ENCODE data around the gene TMEM119.
"Not testable (repeated sequence)": the region's sequence is repeated elsewhere in the genome, so short reads cannot be mapped to it uniquely, and the experiment has no call there.

TMEM119 gene

GRCh38 chr12:108635201-108635996 is 37.5 kb upstream of the TMEM119 start:
- in situ Hi-C loops (cut with MboI; ENCODE audit: low sequenced_read_pairs), result no loop called here

DNA sequence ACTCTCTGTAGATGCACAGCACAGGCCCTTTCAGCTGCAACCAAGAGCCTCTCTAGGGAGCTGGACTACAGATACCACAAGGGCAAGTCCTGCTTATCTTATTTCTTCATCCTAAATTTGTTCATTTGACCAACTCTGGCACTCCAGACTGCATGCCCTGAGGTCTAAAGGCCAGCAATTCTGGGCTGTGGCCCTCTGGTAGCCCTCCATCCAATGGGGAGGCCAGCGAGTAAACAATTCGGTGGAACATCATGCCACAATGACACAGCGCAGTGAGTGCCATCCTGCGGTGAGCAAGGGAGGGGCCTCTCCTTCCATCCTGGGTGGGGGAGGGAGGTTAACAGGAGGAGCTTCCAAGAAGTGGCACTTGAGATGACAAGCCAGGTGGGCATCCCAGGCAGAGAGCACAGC is 36.5 kb upstream of the TMEM119 start:
- in situ Hi-C loops (cut with MboI; ENCODE audit: low sequenced_read_pairs), result no loop called here

DNA sequence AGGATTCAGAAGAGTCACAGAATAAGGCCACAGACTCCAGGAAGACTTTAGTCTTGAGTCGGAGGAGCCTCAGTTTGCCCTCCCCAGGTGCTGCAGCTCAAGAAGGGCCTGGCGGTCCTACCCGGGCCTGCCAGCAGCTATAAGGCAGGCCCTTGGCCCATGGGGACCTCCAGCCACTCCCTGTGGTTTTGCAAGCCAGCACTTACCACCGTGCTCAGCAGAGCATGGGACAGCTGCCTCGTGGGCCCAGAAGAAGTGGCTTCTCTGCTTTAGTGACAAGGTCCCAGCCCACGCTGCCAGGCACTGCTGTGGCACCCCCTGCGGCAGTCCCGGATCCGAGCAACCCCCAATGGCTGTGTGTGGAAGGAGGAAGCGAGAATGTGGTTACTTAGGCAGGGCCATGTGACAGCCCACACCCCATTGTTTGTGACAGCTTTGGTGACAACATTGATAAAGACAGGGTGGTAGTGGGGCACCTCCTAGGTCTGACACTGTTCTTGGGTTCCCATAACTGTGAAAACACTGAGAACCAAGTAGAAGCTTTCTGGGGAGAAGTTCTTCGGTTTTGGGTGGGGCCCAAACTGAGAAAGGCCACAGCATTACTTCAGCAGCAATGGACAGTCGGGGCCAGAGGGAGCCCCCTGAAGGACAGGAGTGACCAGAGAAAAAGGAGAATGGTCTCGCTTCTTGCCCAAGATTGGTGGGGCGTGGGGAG is 35.8 kb upstream of the TMEM119 start, which contains the start of gene SELPLG:
Gene SELPLG (minus strand): TSS at position 361 of the 715 bp plus-strand sequence. CDS start 9,587 bp downstream, outside the sequence.
- in situ Hi-C loops (cut with MboI; ENCODE audit: low sequenced_read_pairs), result no loop called here

DNA sequence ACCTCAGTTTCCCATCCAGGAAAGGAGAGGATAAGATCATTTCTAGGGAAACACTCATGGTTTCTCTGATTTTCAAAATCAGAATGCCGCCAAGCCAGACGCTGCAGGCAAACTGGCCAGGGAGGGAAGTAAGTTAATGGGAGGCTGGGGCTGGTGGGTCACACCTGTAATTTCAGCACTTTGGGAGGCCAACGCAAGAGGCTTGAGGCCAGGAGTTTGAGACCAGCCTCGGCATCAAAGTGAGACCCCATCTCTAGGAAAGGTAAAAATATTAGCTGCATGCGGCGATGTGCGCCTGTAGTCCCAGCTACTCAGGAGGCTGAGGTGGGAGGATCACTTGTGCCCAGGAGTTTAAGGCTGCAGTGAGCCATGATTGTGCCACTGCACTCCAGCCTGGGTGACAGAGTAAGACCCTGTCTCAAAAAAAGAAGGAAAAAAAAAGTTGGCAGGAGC is 35.2 kb upstream of the TMEM119 start:
- in situ Hi-C loops (cut with MboI; ENCODE audit: low sequenced_read_pairs), result no loop called here

DNA sequence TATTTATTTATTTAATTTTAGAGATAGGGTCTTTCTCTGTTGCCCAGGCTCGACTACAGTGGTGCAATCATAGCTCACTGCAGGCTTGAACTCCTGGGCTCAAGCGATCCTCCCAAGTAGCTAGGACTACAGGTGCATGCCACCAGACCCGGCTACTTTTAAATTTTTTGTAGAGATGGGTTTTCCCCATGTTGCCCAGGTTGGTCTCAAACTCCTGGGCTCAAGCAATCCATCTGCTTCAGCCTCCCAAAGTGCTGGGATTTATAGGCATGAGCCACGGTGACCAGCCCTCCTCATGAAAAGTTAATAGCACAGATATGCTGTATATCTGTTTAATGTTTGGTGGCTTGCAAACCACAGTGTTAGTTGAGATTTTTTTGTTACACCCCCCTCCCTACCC is 33.4 kb upstream of the TMEM119 start:
- in situ Hi-C loops (cut with MboI; ENCODE audit: low sequenced_read_pairs), result not testable (repeated sequence)

GRCh38 chr12:108630481-108631207 is 32.8 kb upstream of the TMEM119 start:
- in situ Hi-C loops (cut with MboI; ENCODE audit: low sequenced_read_pairs), result no loop called here

GRCh38 chr12:108629824-108630476 is 32.1 kb upstream of the TMEM119 start:
- in situ Hi-C loops (cut with MboI; ENCODE audit: low sequenced_read_pairs), result no loop called here

DNA sequence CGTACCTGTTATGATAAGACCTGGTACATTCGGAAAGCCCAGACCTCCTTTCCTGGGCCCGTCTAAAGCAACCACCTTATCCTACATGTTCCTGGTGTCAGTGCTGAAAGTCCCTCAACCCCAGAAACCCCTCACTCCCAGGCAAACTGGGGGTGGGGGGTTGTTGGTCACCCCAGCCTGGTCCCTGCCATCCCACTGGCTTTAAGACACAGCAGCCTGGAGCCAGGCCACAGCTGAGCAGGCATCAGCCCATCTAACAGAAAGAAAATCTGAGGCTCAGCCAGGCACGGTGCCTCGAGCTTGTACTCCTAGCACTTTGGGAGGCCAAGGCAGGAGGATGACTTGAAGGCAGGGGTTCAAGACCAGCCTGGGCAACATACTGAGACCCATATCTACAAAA is 31.3 kb upstream of the TMEM119 start:
- in situ Hi-C loops (cut with MboI; ENCODE audit: low sequenced_read_pairs), result no loop called here

DNA sequence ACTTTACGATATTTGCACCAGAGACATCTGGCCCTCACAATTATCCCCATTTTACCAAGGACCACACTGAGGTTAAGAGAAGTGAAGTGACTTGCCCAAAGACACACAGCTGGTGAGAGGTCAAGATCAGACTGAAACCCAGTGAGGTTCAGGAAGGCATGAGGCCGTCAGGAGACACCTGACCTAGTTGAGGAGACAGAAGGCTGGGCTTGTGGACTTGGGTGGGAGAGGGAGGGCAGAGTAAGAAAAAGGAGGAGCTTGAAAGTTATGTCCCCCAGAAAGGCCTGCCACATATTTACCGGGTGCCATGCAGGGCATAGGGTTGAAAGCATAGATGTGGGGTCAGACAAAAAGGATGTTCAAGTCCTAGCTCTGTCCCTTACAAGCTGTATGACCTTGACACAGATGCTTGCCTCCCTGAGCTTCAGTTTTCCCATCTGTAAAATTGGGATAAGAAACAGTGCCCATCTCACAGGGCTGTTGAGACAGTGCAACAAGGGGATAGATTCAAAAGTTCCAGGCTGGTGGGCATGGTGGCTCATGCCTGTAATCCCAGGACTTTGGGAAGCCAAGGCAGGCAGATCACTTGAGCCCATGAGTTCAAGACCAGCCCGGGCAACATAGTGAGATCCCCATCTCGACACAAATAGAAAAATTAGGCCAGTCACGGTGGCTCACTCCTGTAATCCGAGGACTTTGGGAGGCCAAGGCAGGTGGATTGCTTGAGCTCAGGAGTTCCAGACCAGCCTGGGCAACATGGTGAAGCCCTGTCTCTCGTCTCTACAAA is 29.4 kb upstream of the TMEM119 start:
- in situ Hi-C loops (cut with MboI; ENCODE audit: low sequenced_read_pairs), result no loop called here

DNA sequence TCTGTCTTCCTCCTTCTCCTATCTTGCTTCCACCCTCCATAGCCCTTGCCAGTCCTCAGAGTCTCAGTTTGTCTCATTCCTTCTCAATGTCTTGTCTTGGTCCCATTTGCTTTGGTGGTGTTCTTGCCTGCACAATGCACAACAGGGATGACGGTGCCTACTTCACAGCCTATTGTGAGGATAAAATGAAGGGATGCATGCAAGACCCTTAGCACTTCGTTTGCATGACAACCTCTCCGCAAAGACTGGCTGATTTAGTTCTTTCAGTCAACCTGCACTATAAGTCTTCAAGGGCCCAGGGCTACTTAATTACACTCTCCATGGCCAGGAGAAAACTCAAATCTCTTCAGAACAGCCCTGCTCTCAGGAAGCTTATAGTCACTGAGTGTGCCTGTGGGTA is 27.3 kb upstream of the TMEM119 start:
- in situ Hi-C loops (cut with MboI; ENCODE audit: low sequenced_read_pairs), result no loop called here

- in situ Hi-C loops (cut with MboI; ENCODE audit: low sequenced_read_pairs), result no loop called here
These were observed 25.7 kb upstream of the TMEM119 start for GRCh38 chr12:108623577-108623976.

GRCh38 chr12:108622921-108623514 is 25.1 kb upstream of the TMEM119 start:
- in situ Hi-C loops (cut with MboI; ENCODE audit: low sequenced_read_pairs), result no loop called here

DNA sequence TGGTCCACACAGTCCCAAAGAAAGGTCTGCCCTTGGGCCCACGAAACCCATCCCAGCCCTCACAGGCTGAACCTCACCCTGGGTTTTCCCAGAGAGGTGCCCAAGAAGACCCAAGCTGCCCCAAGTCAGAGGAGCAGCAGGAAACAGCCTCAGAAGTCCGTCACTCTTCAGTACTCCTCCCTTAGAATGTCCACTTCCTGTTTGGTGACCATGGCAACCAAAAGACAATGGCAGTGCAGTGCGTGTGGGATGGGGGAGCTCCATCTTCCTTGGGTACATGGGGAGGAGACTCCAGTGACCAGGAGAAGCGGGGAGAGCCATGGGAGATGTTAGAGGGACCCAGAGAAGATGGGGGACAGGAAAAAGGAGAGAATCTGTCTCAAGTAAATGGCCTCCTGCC is 24.5 kb upstream of the TMEM119 start:
- in situ Hi-C loops (cut with MboI; ENCODE audit: low sequenced_read_pairs), result no loop called here

DNA sequence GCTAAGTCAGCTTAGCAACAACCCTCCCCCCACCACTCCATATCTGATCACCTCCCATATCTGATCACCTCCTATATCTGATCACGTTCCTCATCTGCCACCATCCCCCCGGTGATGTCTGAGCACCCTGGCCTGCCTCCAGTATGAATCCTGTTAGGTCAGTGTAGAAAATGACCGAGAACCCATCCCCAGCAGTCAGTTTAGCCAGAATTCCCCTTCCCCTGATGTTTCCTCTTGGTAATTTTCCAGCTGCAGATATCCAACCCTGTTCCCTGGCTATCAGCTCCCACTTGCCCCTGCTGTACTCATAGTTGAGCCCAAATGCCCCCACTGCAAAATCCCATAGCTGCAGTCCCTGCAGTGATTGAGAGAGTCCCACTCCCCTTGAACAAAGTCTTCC is 23.3 kb upstream of the TMEM119 start:
- in situ Hi-C loops (cut with MboI; ENCODE audit: low sequenced_read_pairs), result no loop called here

DNA sequence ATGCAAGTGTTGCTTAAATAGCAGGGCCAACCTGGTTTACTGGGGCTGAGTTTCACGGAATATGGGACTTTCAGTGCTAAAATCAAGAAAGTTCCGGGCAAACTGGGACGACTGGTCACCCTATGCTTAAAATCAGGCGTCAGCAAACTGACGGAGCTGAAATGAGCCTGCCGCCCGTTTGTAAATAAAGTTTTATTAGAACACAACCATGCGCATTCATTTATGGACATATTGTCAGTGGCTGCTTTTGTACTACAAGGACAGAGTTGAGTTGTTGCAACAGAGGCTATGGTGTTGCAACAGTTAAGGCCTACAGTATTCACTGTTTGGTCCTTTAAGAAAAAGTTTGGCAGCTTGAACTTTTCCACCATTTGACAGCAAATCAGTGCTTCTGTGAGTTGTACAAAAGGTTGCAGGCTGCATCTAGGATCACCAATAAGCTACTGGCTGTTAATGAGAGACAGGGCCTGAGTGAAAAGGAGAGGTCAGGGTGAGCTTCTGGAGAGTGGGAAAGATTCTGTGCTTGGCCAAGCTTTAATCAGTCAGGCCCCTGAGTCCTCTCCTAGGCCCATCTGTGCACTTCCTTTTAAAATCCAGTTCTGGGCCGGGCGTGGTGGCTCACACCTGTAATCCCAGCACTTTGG is 22.5 kb upstream of the TMEM119 start:
- in situ Hi-C loops (cut with MboI; ENCODE audit: low sequenced_read_pairs), result no loop called here

GRCh38 chr12:108619369-108620160 is 21.7 kb upstream of the TMEM119 start:
- in situ Hi-C loops (cut with MboI; ENCODE audit: low sequenced_read_pairs), result loop anchor here (5.0 kb wide), 1 partner anchor 52 kb away; no protein-coding TSS in a partner anchor

DNA sequence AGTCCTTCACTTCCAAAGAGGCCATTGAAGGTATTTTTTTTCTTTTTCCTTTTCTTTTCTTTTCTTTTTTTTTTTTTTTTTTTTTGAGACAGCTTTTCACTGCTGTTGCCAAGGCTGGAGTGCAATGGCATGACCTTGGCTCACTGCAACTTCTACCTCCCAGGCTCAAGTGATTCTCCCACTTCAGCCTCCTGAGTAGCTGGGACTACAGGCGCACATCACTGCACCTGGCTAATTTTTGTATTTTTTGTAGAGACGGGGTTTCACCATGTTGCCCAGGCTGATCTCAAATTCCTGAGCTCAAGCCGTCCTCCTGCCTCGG is 21.0 kb upstream of the TMEM119 start:
- in situ Hi-C loops (cut with MboI; ENCODE audit: low sequenced_read_pairs), result loop anchor here (5.0 kb wide), 1 partner anchor 52 kb away; no protein-coding TSS in a partner anchor

All from HL-60/S4 treated with phorbol 12-myristate 13-acetate at 8.2 ng/mL for 4 days and 3 days (cell line).